ENCODE results near the gene CISD2. TPM values are rescaled to one million over a fixed set of nuclear protein-coding genes. Genes with fewer than 3 reads are reported as not detected.

CISD2 gene
- total and polyA plus RNA-seq, 2 of the 4 experiments (the other 2 are of a cell fraction): 7.0 to 14.4 TPM

- no peak for TF ChIP-seq MXI1 (IDR thresholded peaks at IDR 0.05; ENCODE audit: borderline replicate concordance, low read depth, low read length)
- peak; percentile 99 for TF ChIP-seq CEBPB (IDR thresholded peaks at IDR 0.05; ENCODE audit: low read depth, low read length)
- TF ChIP-seq MAZ (IDR thresholded peaks at IDR 0.05; ENCODE audit: borderline replicate concordance, low read depth, low read length): no peak
Measured at GRCh38 chr4:102825261-102826091, 43.3 kb upstream of the CISD2 start (continued).
